H9 (cell line): ENCODE results near the gene PLCG1. TPM values are rescaled to one million over a fixed set of nuclear protein-coding genes. Genes with fewer than 3 reads are reported as not detected.

ENCODE experiments used
- DNase-seq: peaks from one replicate; pipeline ENCODE4 v3.0.0-alpha.2; 2017
- H2AFZ ChIP-seq: one replicate; pipeline ENCODE4 v1.6.1; 2013; ENCODE audit warnings: mild to moderate bottlenecking, low read length, control low read depth, moderate library complexity
- H2AK5ac ChIP-seq: 2 replicates; pipeline ENCODE4 v1.6.1; 2013; ENCODE audit warnings: low read length, control low read depth, mixed read lengths; ENCODE audit not compliant: insufficient read length
- H2BK120ac ChIP-seq: one replicate; pipeline ENCODE4 v1.6.1; 2013; ENCODE audit warnings: low read depth, mild to moderate bottlenecking, low read length, control low read depth, inconsistent platforms; ENCODE audit not compliant: poor library complexity, severe bottlenecking
- H2BK12ac ChIP-seq: 2 replicates; pipeline ENCODE4 v1.6.1; 2013; ENCODE audit warnings: low read length, control low read depth, mixed read lengths, low read depth; ENCODE audit not compliant: insufficient read length
- H2BK15ac ChIP-seq: 2 replicates; pipeline ENCODE4 v1.6.1; 2013; ENCODE audit warnings: low read depth, low read length, control low read depth
- H2BK20ac ChIP-seq: one replicate; pipeline ENCODE4 v1.6.1; 2013; ENCODE audit warnings: low read depth, mild to moderate bottlenecking, low read length, control low read depth, inconsistent platforms; ENCODE audit not compliant: poor library complexity, severe bottlenecking
- H2BK5ac ChIP-seq: 2 replicates; pipeline ENCODE4 v1.6.1; 2013; ENCODE audit warnings: low read length, control low read depth, mixed read lengths; ENCODE audit not compliant: insufficient read length
- H3K14ac ChIP-seq: 2 replicates; pipeline ENCODE4 v1.6.1; 2013; ENCODE audit warnings: low read length, control low read depth; ENCODE audit not compliant: insufficient read depth
- H3K18ac ChIP-seq: 2 replicates; pipeline ENCODE4 v1.6.1; 2013; ENCODE audit warnings: low read depth, mild to moderate bottlenecking, mixed read lengths, low read length, control low read depth; ENCODE audit not compliant: insufficient read length
- H3K23ac ChIP-seq: 2 replicates; pipeline ENCODE4 v1.6.1; 2013; ENCODE audit warnings: low read length, control low read depth, mixed read lengths, low read depth; ENCODE audit not compliant: insufficient read length
- H3K23me2 ChIP-seq: 2 replicates; pipeline ENCODE4 v1.6.1; 2013; ENCODE audit warnings: low read depth, mild to moderate bottlenecking, mixed read lengths, low read length, control low read depth; ENCODE audit not compliant: insufficient read length, poor library complexity, severe bottlenecking
- H3K27ac ChIP-seq: 2 replicates; pipeline ENCODE4 v1.5.1; 2013; ENCODE audit warnings: low read length, control low read depth, mixed read lengths, low read depth; ENCODE audit not compliant: insufficient read length
- H3K27me3 ChIP-seq: 2 replicates; pipeline ENCODE4 v1.6.1; 2013; ENCODE audit warnings: low read length, control low read depth, inconsistent platforms; ENCODE audit not compliant: insufficient read depth
- H3K4ac ChIP-seq: 2 replicates; pipeline ENCODE4 v1.6.1; 2013; ENCODE audit warnings: low read depth, mild to moderate bottlenecking, control low read depth, inconsistent platforms, low read length, moderate library complexity
- H3K4me1 ChIP-seq: 2 replicates; pipeline ENCODE4 v1.6.1; 2013; ENCODE audit warnings: low read length, control low read depth, inconsistent platforms; ENCODE audit not compliant: insufficient read depth
- H3K4me2 ChIP-seq: 2 replicates; pipeline ENCODE4 v1.6.1; 2013; ENCODE audit warnings: low read length, control low read depth, mixed read lengths; ENCODE audit not compliant: insufficient read length, insufficient read depth
- H3K56ac ChIP-seq: 2 replicates; pipeline ENCODE4 v1.6.1; 2013; ENCODE audit warnings: low read depth, mild to moderate bottlenecking, mixed read lengths, low read length, control low read depth; ENCODE audit not compliant: insufficient read length
- H3K79me1 ChIP-seq: 2 replicates; pipeline ENCODE4 v1.6.1; 2013; ENCODE audit warnings: low read depth, mild to moderate bottlenecking, moderate library complexity, low read length, control low read depth, inconsistent platforms; ENCODE audit not compliant: insufficient read depth, poor library complexity, severe bottlenecking
- H3K79me2 ChIP-seq: 2 replicates; pipeline ENCODE4 v1.6.1; 2013; ENCODE audit warnings: low read length, control low read depth, inconsistent platforms; ENCODE audit not compliant: insufficient read depth
- H3K9ac ChIP-seq: 2 replicates; pipeline ENCODE4 v1.6.1; 2013; ENCODE audit warnings: low read length, control low read depth, mixed read lengths; ENCODE audit not compliant: insufficient read length; ENCODE audit errors: extremely low read depth
- H3K9me3 ChIP-seq: one replicate; pipeline ENCODE4 v1.6.1; 2013; ENCODE audit warnings: low read depth, low read length, inconsistent platforms; ENCODE audit not compliant: control insufficient read depth
- H3T11ph ChIP-seq: one replicate; pipeline ENCODE4 v1.6.1; 2013; ENCODE audit warnings: mild to moderate bottlenecking, low read length, control low read depth, inconsistent platforms
- H4K20me1 ChIP-seq: one replicate; pipeline ENCODE4 v1.6.1; 2013; ENCODE audit not compliant: control insufficient read depth, insufficient read length, insufficient read depth
- H4K5ac ChIP-seq: 2 replicates; pipeline ENCODE4 v1.6.1; 2013; ENCODE audit warnings: low read depth, mild to moderate bottlenecking, mixed read lengths, low read length, control low read depth; ENCODE audit not compliant: insufficient read length
- H4K8ac ChIP-seq: replicated peaks from 2 replicates; pipeline ENCODE4 v1.6.1; 2013; ENCODE audit warnings: low read length, control low read depth, mixed read lengths, low read depth; ENCODE audit not compliant: insufficient read length
- H4K91ac ChIP-seq: 2 replicates; pipeline ENCODE4 v1.6.1; 2013; ENCODE audit warnings: low read depth, mild to moderate bottlenecking, moderate library complexity, mixed read lengths, low read length, control low read depth; ENCODE audit not compliant: insufficient read length
- H3K27ac Mint-ChIP-seq, 3 experiments: 2 replicates in 2 of 3; 3 replicates in 1 of 3; pipeline ENCODE4 v1.8.0; 2020 to 2021; ENCODE audit warnings: mixed read lengths in 3 of 3, mild to moderate bottlenecking in 1 of 3, moderate library complexity in 1 of 3
- H3K27me3 Mint-ChIP-seq: 2 replicates; pipeline ENCODE4 v1.8.0; 2021; ENCODE audit warnings: low read depth, mild to moderate bottlenecking, moderate library complexity, mixed read lengths
- H3K36me3 Mint-ChIP-seq, 3 experiments: 2 replicates in 2 of 3; 3 replicates in 1 of 3; pipeline ENCODE4 v1.8.0; 2020 to 2021; ENCODE audit warnings: low read depth in 3 of 3, mixed read lengths in 3 of 3; ENCODE audit not compliant: insufficient read depth in 1 of 3
- H3K4me1 Mint-ChIP-seq, 2 experiments: 2 replicates each; pipeline ENCODE4 v1.8.0; 2020; ENCODE audit warnings: mixed read lengths in 2 of 2
- H3K4me3 Mint-ChIP-seq, 2 experiments: 2 replicates in 1 of 2; 3 replicates in 1 of 2; pipeline ENCODE4 v1.8.0; 2020 to 2021; ENCODE audit warnings: mild to moderate bottlenecking in 2 of 2, mixed read lengths in 2 of 2, moderate library complexity in 1 of 2
- H3K9me3 Mint-ChIP-seq, 2 experiments: 2 replicates in 1 of 2; 3 replicates in 1 of 2; pipeline ENCODE4 v1.8.0; 2020; ENCODE audit warnings: mild to moderate bottlenecking in 2 of 2, mixed read lengths in 2 of 2, moderate library complexity in 1 of 2
- WGBS: extraction: QIAGEN DNeasy Blood & Tissue Kit; methylation state at CpG from one replicate; pipeline ENCODE4 v1.1.7; 2013; ENCODE audit warnings: missing lambda C conversion rate, low lambda C conversion rate, mixed read lengths; ENCODE audit not compliant: insufficient read length; ENCODE audit errors: extremely low coverage; 5-methylcytosine and 5-hydroxymethylcytosine counted together
- total RNA-seq: library from RNA; stranded (reverse); gene quantifications from 2 replicates; pipeline ENCODE4 v1.2.1, GENCODE V29; 2021
- TF ChIP-seq, protein P1 (sequence below): fragments of 200-600 bp; sonication (generic); conservative IDR thresholded peaks from 3 replicates; pipeline ENCODE4 v1.8.0; 2021; ENCODE audit warnings: antibody characterized with exemption, mild to moderate bottlenecking

The PLCG1 gene
- total RNA-seq, 1 experiment from 2014 or later, result 171 TPM

- Mint-ChIP-seq H3K36me3 (peaks cover 31 to 77% (median 66%) of the 10 kb centered on the region in 3 experiments; a peak in 6 of 7 replicates), H3K27me3 (no peaks in the 10 kb centered on the region), H3K4me3 (no peak overlapping the region), H3K9me3 (no peaks in the 10 kb centered on the region), H3K27ac (peak overlapping the region in 1 of 3 experiments; percentile 79; a peak in 2 of 7 replicates), H3K4me1 (no peaks in the 10 kb centered on the region)
- Histone ChIP-seq H4K20me1 (no peaks in the 10 kb centered on the region), H2BK12ac (no peak overlapping the region), H3K56ac (no peak overlapping the region), H2BK5ac (no peak overlapping the region), H4K5ac (no peak overlapping the region), H3K4me1 (no peaks in the 10 kb centered on the region), H3K9ac (no peak overlapping the region), H3T11ph (no peak overlapping the region), H2AFZ (no peak overlapping the region), H3K23me2 (no peaks in the 10 kb centered on the region), H2BK20ac (no peak overlapping the region), H3K79me2 (no peaks in the 10 kb centered on the region; the same call in 1 of the 2 replicates), H3K14ac (no peak overlapping the region), H3K79me1 (no peaks in the 10 kb centered on the region), H2BK120ac (no peak overlapping the region), H2BK15ac (no peak overlapping the region), H3K4me2 (no peak overlapping the region), H3K18ac (no peak overlapping the region), H3K27me3 (no peaks in the 10 kb centered on the region), H3K4ac (no peak overlapping the region), H4K8ac (no peak overlapping the region), H4K91ac (no peak overlapping the region), H3K27ac (no peak overlapping the region), H2AK5ac (no peak overlapping the region), H3K9me3 (no peaks in the 10 kb centered on the region), H3K23ac (no peak overlapping the region)
- no CpG with 5 or more reads among the region's 5 CpGs for WGBS
- TF ChIP-seq, protein P1, sequence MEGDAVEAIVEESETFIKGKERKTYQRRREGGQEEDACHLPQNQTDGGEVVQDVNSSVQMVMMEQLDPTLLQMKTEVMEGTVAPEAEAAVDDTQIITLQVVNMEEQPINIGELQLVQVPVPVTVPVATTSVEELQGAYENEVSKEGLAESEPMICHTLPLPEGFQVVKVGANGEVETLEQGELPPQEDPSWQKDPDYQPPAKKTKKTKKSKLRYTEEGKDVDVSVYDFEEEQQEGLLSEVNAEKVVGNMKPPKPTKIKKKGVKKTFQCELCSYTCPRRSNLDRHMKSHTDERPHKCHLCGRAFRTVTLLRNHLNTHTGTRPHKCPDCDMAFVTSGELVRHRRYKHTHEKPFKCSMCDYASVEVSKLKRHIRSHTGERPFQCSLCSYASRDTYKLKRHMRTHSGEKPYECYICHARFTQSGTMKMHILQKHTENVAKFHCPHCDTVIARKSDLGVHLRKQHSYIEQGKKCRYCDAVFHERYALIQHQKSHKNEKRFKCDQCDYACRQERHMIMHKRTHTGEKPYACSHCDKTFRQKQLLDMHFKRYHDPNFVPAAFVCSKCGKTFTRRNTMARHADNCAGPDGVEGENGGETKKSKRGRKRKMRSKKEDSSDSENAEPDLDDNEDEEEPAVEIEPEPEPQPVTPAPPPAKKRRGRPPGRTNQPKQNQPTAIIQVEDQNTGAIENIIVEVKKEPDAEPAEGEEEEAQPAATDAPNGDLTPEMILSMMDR, result no peak
- DNase-seq, result no peak
Observed at GRCh38 chr20:41110930-41111577, 26.3 kb upstream of the PLCG1 start.
